Duodenal mucosa (tissue), 2 donors: Measurements from ENCODE around the gene B4GALNT1.
"Not testable (repeated sequence)": the region's sequence is repeated elsewhere in the genome, so short reads cannot be mapped to it uniquely, and the experiment has no call there.

Experiments used
- H3K27ac ChIP-seq: one replicate; pipeline ENCODE4 v1.7.0; 2013; ENCODE audit warnings: low read depth, low read length
- H3K27me3 ChIP-seq, 2 donors: one replicate each; pipeline ENCODE4 v1.7.0; 2013; ENCODE audit warnings: low read length in 2 of 2, control low read depth in 1 of 2; ENCODE audit not compliant: insufficient read depth in 2 of 2, control insufficient read depth in 1 of 2
- H3K36me3 ChIP-seq, 2 donors: one replicate each; pipeline ENCODE4 v1.7.0; 2013; ENCODE audit warnings: low read length in 2 of 2, control low read depth in 1 of 2; ENCODE audit not compliant: insufficient read depth in 2 of 2, control insufficient read depth in 1 of 2
- H3K4me1 ChIP-seq, 2 donors: one replicate each; pipeline ENCODE4 v1.7.0; 2013; ENCODE audit warnings: low read length in 2 of 2, control low read depth in 1 of 2; ENCODE audit not compliant: insufficient read depth in 2 of 2, control insufficient read depth in 1 of 2
- H3K4me3 ChIP-seq, 2 donors: one replicate each; pipeline ENCODE4 v1.7.0; 2013; ENCODE audit warnings: low read length in 2 of 2, low read depth in 1 of 2
- H3K9ac ChIP-seq, 2 donors: one replicate each; pipeline ENCODE4 v1.7.0; 2013; ENCODE audit warnings: low read length in 2 of 2, low read depth in 1 of 2
- H3K9me3 ChIP-seq, 2 donors: one replicate each; pipeline ENCODE4 v1.7.0; 2013; ENCODE audit warnings: low read length in 2 of 2, control low read depth in 1 of 2; ENCODE audit not compliant: control insufficient read depth in 1 of 2

The B4GALNT1 gene

GRCh38 chr12:57632958-57633840 lies at the start of gene B4GALNT1:
B4GALNT1 (minus strand) TSS chr12:57633201; CDS start chr12:57632132, 1,069 bp downstream.
- H3K9me3 ChIP-seq, result no peaks in the 10 kb centered on the region
- peaks cover 39 to 50% of the 10 kb centered on the region in 2 donors for H3K27me3 ChIP-seq
- H3K4me1 ChIP-seq, result peaks cover 4% of the 10 kb centered on the region in 2 donors
- no peak within 1 kb of the TSS for H3K9ac ChIP-seq
- H3K4me3 ChIP-seq, result peak within 1 kb of the TSS; percentile 35 to 57
- H3K27ac ChIP-seq, result no peak within 1 kb of the TSS
- no peaks in the 10 kb centered on the region for H3K36me3 ChIP-seq

GRCh38 chr12:57679697-57680096 lies 46.7 kb upstream of the B4GALNT1 start:
- H3K36me3 ChIP-seq, result no peaks in the 10 kb centered on the region
- no peaks in the 10 kb centered on the region for H3K9me3 ChIP-seq
- H3K27ac ChIP-seq, result no peak overlapping the region
- no peak overlapping the region for H3K9ac ChIP-seq
- no peak overlapping the region for H3K4me3 ChIP-seq
- H3K4me1 ChIP-seq, result no peaks in the 10 kb centered on the region
- no peaks in the 10 kb centered on the region for H3K27me3 ChIP-seq

- H3K27ac ChIP-seq, H3K9ac ChIP-seq, H3K27me3 ChIP-seq, H3K36me3 ChIP-seq, H3K9me3 ChIP-seq, H3K4me3 ChIP-seq, H3K4me1 ChIP-seq: not testable (repeated sequence)
Measured at GRCh38 chr12:57677947-57678346, 44.9 kb upstream of the B4GALNT1 start.

GRCh38 chr12:57674691-57675090 lies 41.7 kb upstream of the B4GALNT1 start:
- H3K27ac ChIP-seq, result no peak overlapping the region
- no peak overlapping the region for H3K9ac ChIP-seq
- no peaks in the 10 kb centered on the region for H3K36me3 ChIP-seq

GRCh38 chr12:57672801-57673200 lies 39.8 kb upstream of the B4GALNT1 start:
- Histone ChIP-seq H3K9ac (no peak overlapping the region), H3K27me3 (no peaks in the 10 kb centered on the region), H3K4me3 (no peak overlapping the region), H3K27ac (no peak overlapping the region), H3K4me1 (no peaks in the 10 kb centered on the region), H3K36me3 (no peaks in the 10 kb centered on the region), H3K9me3 (no peaks in the 10 kb centered on the region)

More at GRCh38 chr12:57674691-57675090, 41.7 kb upstream of the B4GALNT1 start:
- Histone ChIP-seq H3K9me3 (no peaks in the 10 kb centered on the region), H3K27me3 (no peaks in the 10 kb centered on the region), H3K4me1 (no peaks in the 10 kb centered on the region), H3K4me3 (no peak overlapping the region)

GRCh38 chr12:57671811-57672210 lies 38.8 kb upstream of the B4GALNT1 start:
- not testable (repeated sequence) for H3K27me3 ChIP-seq, H3K4me3 ChIP-seq, H3K9me3 ChIP-seq, H3K4me1 ChIP-seq, H3K36me3 ChIP-seq, H3K9ac ChIP-seq, H3K27ac ChIP-seq

- not testable (repeated sequence) for H3K27ac ChIP-seq, H3K9ac ChIP-seq, H3K27me3 ChIP-seq, H3K4me1 ChIP-seq, H3K9me3 ChIP-seq, H3K36me3 ChIP-seq, H3K4me3 ChIP-seq
Measured at GRCh38 chr12:57669691-57670090, 36.7 kb upstream of the B4GALNT1 start.

- Histone ChIP-seq H3K27ac (no peak overlapping the region), H3K27me3 (no peaks in the 10 kb centered on the region), H3K9me3 (no peaks in the 10 kb centered on the region), H3K9ac (no peak overlapping the region), H3K36me3 (no peaks in the 10 kb centered on the region), H3K4me1 (no peaks in the 10 kb centered on the region), H3K4me3 (no peak overlapping the region)
Measured at GRCh38 chr12:57666897-57667296, 33.9 kb upstream of the B4GALNT1 start.

GRCh38 chr12:57665066-57665820 lies 32.2 kb upstream of the B4GALNT1 start:
- H3K36me3 ChIP-seq, H3K9ac ChIP-seq, H3K27me3 ChIP-seq: not testable (repeated sequence)

GRCh38 chr12:57661376-57661775 lies 28.4 kb upstream of the B4GALNT1 start:
- Histone ChIP-seq H3K27ac (no peak overlapping the region), H3K36me3 (no peaks in the 10 kb centered on the region), H3K9ac (no peak overlapping the region), H3K4me1 (no peaks in the 10 kb centered on the region), H3K4me3 (no peak overlapping the region), H3K27me3 (no peaks in the 10 kb centered on the region), H3K9me3 (peaks cover 0 to 2% of the 10 kb centered on the region in 2 donors)

More at GRCh38 chr12:57665066-57665820, 32.2 kb upstream of the B4GALNT1 start:
- H3K27ac ChIP-seq, H3K4me1 ChIP-seq, H3K9me3 ChIP-seq, H3K4me3 ChIP-seq: not testable (repeated sequence)
